ENCODE measurements around the gene ZNF536. TPM values are rescaled to one million over a fixed set of nuclear protein-coding genes. Genes with fewer than 3 reads are reported as not detected.

Gene ZNF536
- total and polyA plus RNA-seq, 12 donors, result 0.22 to 10.7 (median 3.7) TPM

DNA sequence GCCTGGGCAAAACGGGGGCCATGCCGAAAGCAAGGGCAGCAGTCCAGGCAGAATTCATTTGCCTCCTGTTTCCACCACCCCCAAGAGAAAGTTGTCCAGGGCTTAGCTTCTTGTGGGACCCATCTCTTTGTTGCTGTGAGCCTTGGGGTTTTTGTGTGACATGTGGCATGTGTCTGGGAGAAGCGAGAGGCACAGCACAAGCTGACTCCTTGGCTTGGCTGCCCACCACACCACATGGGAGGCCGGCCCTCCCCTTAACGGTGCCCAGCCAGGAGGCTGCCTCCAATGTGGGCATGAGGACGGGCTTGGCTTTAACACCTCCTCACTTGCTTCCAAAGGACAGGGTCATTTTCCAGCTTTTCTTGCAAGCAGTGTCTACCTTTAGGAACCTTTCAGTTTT, 81.6 kb downstream of the ZNF536 start:
- 86 to 93% methylated on average over 6 of the region's 6 CpGs for WGBS, 2 donors

GRCh38 chr19:30455881-30456280, 83.7 kb downstream of the ZNF536 start:
- peaks cover 0 to 3% (median 0%) of the 10 kb centered on the region in 9 donors for H3K4me1 ChIP-seq
- H3K4me3 ChIP-seq, result no peak overlapping the region
- DNase-seq, result no peak
- H3K36me3 ChIP-seq, result no peaks in the 10 kb centered on the region
- 90 to 100% methylated on average over 1 of the region's 1 CpG for WGBS, 2 donors
- TF ChIP-seq, protein P1, sequence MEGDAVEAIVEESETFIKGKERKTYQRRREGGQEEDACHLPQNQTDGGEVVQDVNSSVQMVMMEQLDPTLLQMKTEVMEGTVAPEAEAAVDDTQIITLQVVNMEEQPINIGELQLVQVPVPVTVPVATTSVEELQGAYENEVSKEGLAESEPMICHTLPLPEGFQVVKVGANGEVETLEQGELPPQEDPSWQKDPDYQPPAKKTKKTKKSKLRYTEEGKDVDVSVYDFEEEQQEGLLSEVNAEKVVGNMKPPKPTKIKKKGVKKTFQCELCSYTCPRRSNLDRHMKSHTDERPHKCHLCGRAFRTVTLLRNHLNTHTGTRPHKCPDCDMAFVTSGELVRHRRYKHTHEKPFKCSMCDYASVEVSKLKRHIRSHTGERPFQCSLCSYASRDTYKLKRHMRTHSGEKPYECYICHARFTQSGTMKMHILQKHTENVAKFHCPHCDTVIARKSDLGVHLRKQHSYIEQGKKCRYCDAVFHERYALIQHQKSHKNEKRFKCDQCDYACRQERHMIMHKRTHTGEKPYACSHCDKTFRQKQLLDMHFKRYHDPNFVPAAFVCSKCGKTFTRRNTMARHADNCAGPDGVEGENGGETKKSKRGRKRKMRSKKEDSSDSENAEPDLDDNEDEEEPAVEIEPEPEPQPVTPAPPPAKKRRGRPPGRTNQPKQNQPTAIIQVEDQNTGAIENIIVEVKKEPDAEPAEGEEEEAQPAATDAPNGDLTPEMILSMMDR (IDR thresholded peaks at IDR 0.05), result no peak
- ATAC-seq, result no peak
- intact Hi-C loops (cut with DNase I), result no loop called here
- H3K27me3 ChIP-seq, result peaks cover 0 to 5% (median 0%) of the 10 kb centered on the region in 7 donors
- no peak overlapping the region for H3K27ac ChIP-seq
- H3K9me3 ChIP-seq, result peaks cover 0 to 5% (median 0%) of the 10 kb centered on the region in 11 donors

More for the DNA sequence above, 81.6 kb downstream of the ZNF536 start:
- peaks cover 0 to 19% (median 4%) of the 10 kb centered on the region in 9 donors for H3K4me1 ChIP-seq
- intact Hi-C loops (cut with DNase I), result no loop called here
- no peak for DNase-seq
- no peak for ATAC-seq
- peaks cover 0 to 5% (median 0%) of the 10 kb centered on the region in 7 donors for H3K27me3 ChIP-seq
- no peaks in the 10 kb centered on the region for H3K36me3 ChIP-seq
- H3K27ac ChIP-seq, result no peak overlapping the region
- TF ChIP-seq, protein P1 (IDR thresholded peaks at IDR 0.05), result no peak
- H3K4me3 ChIP-seq, result no peak overlapping the region
- no peaks in the 10 kb centered on the region for H3K9me3 ChIP-seq

DNA sequence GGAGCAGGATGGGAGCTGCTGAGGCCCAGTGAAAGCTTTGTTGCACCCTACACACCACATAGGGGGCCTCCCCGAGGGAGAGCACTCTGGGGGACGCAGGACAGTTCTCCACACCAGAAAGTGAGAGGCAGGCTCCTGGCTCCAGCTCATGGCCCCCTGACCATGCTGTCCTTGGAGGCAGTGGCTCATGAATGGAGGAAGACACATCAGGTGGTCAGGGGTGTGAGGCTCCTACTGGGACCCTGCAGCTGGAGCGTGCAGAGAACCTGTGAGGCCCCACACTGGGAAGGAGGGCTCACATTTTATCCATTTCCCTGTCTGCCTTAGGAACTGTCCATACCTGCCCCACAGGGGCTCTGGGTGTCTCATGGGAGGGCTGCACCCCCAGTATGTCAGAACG, 85.3 kb downstream of the ZNF536 start:
- intact Hi-C loops (cut with DNase I), result no loop called here
- WGBS, 2 donors, result 55 to 59% methylated on average over 4 of the region's 4 CpGs
- H3K9me3 ChIP-seq, result peaks cover 0 to 5% (median 0%) of the 10 kb centered on the region in 11 donors

DNA sequence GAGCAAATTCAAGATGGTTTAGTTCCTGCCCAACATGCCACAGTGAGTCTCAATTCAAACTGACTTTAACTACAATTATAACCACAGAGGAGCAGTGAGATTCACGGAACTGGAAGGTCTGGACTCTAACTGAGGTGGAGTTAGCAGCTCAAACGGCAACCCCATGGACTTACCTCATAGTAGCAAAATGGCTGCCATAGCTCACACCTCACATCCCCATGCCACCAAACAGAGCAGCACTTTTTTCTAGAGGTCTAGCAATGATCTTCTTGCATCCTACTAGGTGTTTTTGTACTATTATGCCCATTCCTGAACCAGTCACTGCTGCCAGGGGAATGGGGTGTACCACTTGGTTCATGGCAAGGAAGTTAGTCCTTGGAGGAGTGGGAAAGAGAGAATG, 87.7 kb downstream of the ZNF536 start:
- whole genome bisulfite sequencing, 2 donors, result 89 to 94% methylated on average over 2 of the region's 2 CpGs
- TF ChIP-seq, protein P1 (IDR thresholded peaks at IDR 0.05), result no peak
- H3K9me3 ChIP-seq, result peaks cover 0 to 5% (median 0%) of the 10 kb centered on the region in 11 donors
- intact Hi-C loops (cut with DNase I), result no loop called here
- peaks cover 0 to 5% (median 0%) of the 10 kb centered on the region in 7 donors for H3K27me3 ChIP-seq
- DNase-seq (no peak), ATAC-seq (no peak)
- H3K36me3 ChIP-seq, result no peaks in the 10 kb centered on the region
- no peak overlapping the region for H3K27ac ChIP-seq
- no peak overlapping the region for H3K4me3 ChIP-seq
- no peaks in the 10 kb centered on the region for H3K4me1 ChIP-seq

More for the DNA sequence above, 85.3 kb downstream of the ZNF536 start:
- H3K4me1 ChIP-seq, result no peaks in the 10 kb centered on the region
- DNase-seq, result no peak
- TF ChIP-seq, protein P1 (IDR thresholded peaks at IDR 0.05), result no peak
- no peaks in the 10 kb centered on the region for H3K36me3 ChIP-seq
- peaks cover 0 to 5% (median 0%) of the 10 kb centered on the region in 7 donors for H3K27me3 ChIP-seq
- H3K27ac ChIP-seq, result no peak overlapping the region
- no peak overlapping the region for H3K4me3 ChIP-seq
- ATAC-seq, result no peak
